Glutamatergic neuron (in vitro differentiated cells): ENCODE measurements around the gene ELOVL6. TPM values are rescaled to one million over a fixed set of nuclear protein-coding genes. Genes with fewer than 3 reads are reported as not detected.

Experiments
- DNase-seq: peaks from one replicate; pipeline ENCODE4 v3.0.0; 2022
- H3K27ac Mint-ChIP-seq: one replicate; pipeline ENCODE4 v1.8.0; 2020; ENCODE audit warnings: mild to moderate bottlenecking, mixed read lengths, inconsistent platforms; ENCODE audit not compliant: unreplicated experiment
- H3K27me3 Mint-ChIP-seq: one replicate; pipeline ENCODE4 v1.8.0; 2020; ENCODE audit warnings: mild to moderate bottlenecking, moderate library complexity, mixed read lengths, inconsistent platforms; ENCODE audit not compliant: unreplicated experiment
- H3K36me3 Mint-ChIP-seq: one replicate; pipeline ENCODE4 v1.8.0; 2020; ENCODE audit warnings: mild to moderate bottlenecking, mixed read lengths, inconsistent platforms; ENCODE audit not compliant: unreplicated experiment
- H3K4me1 Mint-ChIP-seq: one replicate; pipeline ENCODE4 v1.8.0; 2020; ENCODE audit warnings: mild to moderate bottlenecking, low read depth, mixed read lengths, inconsistent platforms; ENCODE audit not compliant: unreplicated experiment
- H3K4me3 Mint-ChIP-seq: one replicate; pipeline ENCODE4 v1.8.0; 2020; ENCODE audit warnings: mild to moderate bottlenecking, mixed read lengths, inconsistent platforms; ENCODE audit not compliant: unreplicated experiment
- H3K9me3 Mint-ChIP-seq: one replicate; pipeline ENCODE4 v1.8.0; 2020; ENCODE audit warnings: mild to moderate bottlenecking, moderate library complexity, mixed read lengths, inconsistent platforms; ENCODE audit not compliant: unreplicated experiment
- total RNA-seq: library from RNA; stranded (reverse); fragmentation: NEBNext Ultra II Directional; extraction: Animal tissue kit (Norgen Biotek cat#: 25700); gene quantifications from one replicate; pipeline ENCODE4 v1.2.1, GENCODE V29; 2021; ENCODE audit not compliant: unreplicated experiment
- TF ChIP-seq, protein P1 (sequence below): fragments of 200-600 bp; sonication (generic); IDR thresholded peaks from one replicate; pipeline ENCODE4 v1.5.0; 2021; ENCODE audit not compliant: partially characterized antibody, unreplicated experiment

ELOVL6 gene
- total RNA-seq, 1 donor from 2014 or later = 60.1 TPM

DNA sequence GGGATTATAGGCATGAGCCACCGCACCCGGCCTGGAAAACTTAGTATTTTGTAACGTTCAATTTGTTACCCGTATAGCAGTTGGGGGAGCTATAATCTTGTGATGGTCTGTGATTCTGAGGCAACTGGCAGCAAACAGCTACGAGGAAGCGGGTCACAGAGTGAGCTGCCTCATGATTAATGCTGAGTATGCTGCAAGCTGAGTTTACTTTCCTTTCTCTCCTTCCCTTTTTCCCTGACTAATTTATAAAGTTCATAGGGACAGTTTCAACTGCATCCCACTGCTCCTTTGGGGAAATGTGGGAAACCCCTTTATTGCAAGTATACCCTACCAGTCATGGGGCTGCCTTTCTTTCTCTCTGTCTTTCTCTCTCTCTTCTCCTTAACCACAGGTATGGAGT, 17.7 kb upstream of the ELOVL6 start:
- Mint-ChIP-seq H3K27ac (no peak overlapping the region), H3K36me3 (peaks cover 23% of the 10 kb centered on the region)

DNA sequence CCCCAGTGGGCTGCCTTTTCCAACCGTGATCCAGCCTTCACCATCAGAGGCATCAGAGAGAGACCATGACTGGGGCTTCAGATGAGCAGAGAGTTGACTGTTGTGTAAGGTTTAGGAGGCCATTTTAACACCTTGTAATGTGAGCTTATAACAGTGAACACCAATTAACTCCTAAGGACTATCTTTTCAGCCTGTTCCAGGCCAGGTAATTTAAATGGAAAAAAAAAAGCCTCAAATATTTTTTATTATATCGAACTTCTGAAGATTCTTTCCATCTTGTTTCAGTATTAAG, 13.3 kb upstream of the ELOVL6 start:
- Mint-ChIP-seq H3K4me1 (no peaks in the 10 kb centered on the region), H3K9me3 (no peaks in the 10 kb centered on the region), H3K27ac (no peak overlapping the region), H3K4me3 (no peak overlapping the region), H3K27me3 (peaks cover 2% of the 10 kb centered on the region), H3K36me3 (no peaks in the 10 kb centered on the region)
- DNase-seq = no peak
- TF ChIP-seq, protein P1, sequence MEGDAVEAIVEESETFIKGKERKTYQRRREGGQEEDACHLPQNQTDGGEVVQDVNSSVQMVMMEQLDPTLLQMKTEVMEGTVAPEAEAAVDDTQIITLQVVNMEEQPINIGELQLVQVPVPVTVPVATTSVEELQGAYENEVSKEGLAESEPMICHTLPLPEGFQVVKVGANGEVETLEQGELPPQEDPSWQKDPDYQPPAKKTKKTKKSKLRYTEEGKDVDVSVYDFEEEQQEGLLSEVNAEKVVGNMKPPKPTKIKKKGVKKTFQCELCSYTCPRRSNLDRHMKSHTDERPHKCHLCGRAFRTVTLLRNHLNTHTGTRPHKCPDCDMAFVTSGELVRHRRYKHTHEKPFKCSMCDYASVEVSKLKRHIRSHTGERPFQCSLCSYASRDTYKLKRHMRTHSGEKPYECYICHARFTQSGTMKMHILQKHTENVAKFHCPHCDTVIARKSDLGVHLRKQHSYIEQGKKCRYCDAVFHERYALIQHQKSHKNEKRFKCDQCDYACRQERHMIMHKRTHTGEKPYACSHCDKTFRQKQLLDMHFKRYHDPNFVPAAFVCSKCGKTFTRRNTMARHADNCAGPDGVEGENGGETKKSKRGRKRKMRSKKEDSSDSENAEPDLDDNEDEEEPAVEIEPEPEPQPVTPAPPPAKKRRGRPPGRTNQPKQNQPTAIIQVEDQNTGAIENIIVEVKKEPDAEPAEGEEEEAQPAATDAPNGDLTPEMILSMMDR = no peak

More for the DNA sequence above, 17.7 kb upstream of the ELOVL6 start:
- peaks cover 7% of the 10 kb centered on the region for H3K9me3 Mint-ChIP-seq
- H3K27me3 Mint-ChIP-seq = peaks cover 4% of the 10 kb centered on the region
- TF ChIP-seq, protein P1 = no peak
- no peak for DNase-seq
- no peaks in the 10 kb centered on the region for H3K4me1 Mint-ChIP-seq
- H3K4me3 Mint-ChIP-seq = no peak overlapping the region

DNA sequence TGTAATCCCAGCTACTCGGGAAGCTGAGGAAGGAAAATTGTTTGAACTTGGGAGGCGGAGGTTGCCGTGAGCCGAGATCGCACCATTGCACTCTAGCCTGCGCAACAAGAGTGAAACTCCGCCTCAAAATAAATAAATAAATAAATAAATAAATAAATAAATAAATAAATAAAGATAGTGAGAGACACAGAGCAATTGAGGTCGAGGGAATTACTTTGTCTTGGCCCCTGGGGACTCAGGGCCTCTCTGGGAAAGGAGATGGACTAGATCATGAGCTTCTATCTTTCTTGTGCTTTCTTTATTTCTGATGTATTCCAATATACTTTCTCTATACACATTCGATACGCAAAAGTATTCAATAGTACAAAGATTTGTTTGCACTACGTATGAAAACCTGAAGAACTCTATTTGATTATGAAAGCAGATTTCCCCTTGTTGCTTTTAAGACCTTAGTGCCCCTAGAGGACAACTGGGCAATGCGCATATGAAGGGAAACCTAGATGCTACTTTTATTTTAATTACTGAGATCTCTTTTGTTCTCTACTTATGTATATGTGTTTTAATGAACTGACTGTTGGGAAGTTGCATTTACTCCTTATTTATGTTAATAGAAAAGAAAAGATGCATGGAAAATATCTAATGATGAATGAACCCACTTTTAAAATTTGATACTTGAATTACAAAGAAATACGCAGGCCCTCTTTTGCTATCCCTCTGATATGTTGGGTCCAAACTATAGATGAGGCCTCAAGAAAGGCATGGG, 12.8 kb upstream of the ELOVL6 start:
- no peak overlapping the region for H3K4me3 Mint-ChIP-seq
- no peaks in the 10 kb centered on the region for H3K36me3 Mint-ChIP-seq
- TF ChIP-seq, protein P1 = peak; percentile 75
- no peak overlapping the region for H3K27ac Mint-ChIP-seq
- peaks cover 2% of the 10 kb centered on the region for H3K9me3 Mint-ChIP-seq
- DNase-seq = no peak
- no peaks in the 10 kb centered on the region for H3K4me1 Mint-ChIP-seq
- H3K27me3 Mint-ChIP-seq = peaks cover 2% of the 10 kb centered on the region

DNA sequence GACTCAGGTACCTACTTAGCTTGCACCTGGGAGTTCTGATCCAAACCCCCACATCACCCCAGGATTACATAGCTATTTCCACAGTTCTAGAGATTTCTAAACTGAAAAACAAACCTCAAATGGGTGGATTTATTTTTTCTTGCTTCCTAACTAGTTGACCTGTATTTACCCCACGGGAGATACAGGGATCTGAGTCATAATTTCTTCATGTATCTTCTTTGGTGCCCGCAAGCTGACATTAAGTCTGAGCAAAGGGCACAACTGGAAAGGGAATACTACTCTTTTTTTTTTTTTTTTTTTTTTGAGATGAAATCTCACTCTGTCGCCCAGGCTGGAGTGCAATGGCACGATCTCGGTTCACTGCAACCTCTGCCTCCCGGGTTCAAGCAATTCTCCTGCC, 10.0 kb upstream of the ELOVL6 start:
- Mint-ChIP-seq H3K9me3 (peaks cover 2% of the 10 kb centered on the region), H3K27ac (no peak overlapping the region), H3K27me3 (peaks cover 2% of the 10 kb centered on the region), H3K4me1 (no peaks in the 10 kb centered on the region), H3K36me3 (no peaks in the 10 kb centered on the region), H3K4me3 (no peak overlapping the region)
- TF ChIP-seq, protein P1 = no peak
- no peak for DNase-seq

DNA sequence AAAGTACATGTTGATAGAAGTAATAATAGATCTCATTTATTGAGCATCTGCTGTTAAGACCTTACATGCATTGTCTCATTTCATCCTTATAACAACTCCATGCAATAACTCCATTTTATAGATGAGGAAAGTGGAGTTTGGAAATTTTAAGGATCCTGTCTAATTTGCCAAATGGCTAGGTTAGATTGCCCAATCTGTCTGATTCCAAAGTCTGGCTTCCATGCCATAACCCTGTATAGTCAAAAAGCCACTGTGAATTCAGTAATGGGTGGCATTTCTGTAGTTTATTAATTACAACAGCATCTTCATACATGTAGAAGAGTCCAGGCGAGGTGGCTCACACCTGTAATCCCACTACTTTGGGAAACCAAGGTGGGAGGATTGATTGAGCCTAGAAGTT, 8.8 kb upstream of the ELOVL6 start:
- TF ChIP-seq, protein P1 = no peak
- Mint-ChIP-seq H3K27ac (no peak overlapping the region), H3K4me3 (no peak overlapping the region), H3K9me3 (peaks cover 2% of the 10 kb centered on the region), H3K36me3 (no peaks in the 10 kb centered on the region), H3K27me3 (no peaks in the 10 kb centered on the region), H3K4me1 (no peaks in the 10 kb centered on the region)
- no peak for DNase-seq
